Stimulated activated CD8-positive, alpha-beta memory T cell treated with anti-CD3 and anti-CD28 coated beads, Interleukin-2, amount 100 ng/mL, for 1 hour (primary cell): Measurements from ENCODE around the gene CHKB.

Experiments used
- DNase-seq, 2 donors: peaks; one replicate each; pipeline ENCODE4 v3.0.0-alpha.2; 2020; ENCODE audit warnings: low read depth in 2 of 2

CHKB gene

DNA sequence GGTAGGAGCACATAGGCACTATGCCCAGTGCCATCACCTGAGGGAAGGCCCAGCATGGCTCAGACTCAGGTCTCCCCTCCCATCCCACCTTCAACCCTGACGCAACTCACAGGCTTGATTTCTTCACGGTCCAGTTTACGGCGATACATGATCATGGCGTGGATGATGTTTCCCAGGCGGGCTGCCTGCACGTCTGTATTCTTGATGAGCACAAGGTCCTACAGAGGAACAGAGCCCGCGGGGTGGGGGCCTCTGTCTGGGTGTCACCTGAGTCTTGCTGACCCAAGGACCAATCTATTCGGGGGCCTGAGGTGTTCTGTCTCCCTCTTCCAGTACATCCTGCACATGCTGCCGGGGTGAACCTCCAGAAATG lies 8.3 kb downstream of the CHKB start:
- DNase-seq: no peak

DNA sequence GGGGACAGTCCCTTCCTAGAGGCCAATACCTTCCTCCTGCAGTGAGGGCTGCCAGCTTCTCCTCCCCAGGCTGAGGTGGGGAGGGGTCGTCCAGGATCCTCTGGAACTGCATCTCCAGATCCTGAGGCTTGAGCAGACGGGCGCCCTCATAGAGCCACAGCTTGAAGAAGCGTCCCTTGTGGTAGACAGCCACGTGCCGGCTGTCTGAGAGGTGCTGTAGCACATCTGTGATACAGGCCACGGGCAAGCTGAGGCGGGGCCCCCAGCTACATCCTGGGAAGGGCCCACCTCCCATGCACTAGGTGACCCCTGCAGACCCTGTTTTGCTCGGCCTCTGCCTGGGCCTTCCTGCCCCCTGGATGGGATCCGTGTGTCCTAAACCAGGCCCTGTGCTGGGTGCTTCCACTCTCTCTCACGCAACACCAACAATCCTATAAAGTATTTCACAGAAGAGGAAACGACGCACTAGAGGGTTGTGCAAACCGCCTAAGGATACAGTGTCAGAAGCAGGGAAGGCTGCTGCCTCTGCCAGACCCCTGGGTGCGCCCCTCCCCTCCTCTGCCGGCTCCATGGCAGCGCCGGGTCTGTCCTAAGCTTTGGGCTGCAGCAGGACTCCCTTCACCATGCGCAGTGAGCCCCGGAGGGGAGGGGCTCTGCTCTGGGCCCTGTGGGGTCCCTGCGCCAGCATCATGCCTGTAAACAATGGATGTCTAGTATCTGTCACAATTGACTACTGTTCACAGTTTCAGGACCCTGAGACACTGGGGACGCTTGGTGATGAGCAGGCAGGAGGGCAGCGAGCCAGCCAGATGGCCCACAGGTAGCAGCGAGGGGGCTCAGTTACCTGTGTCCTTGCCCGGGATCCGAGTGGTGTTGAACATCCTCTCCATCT lies 8.9 kb downstream of the CHKB start:
- DNase-seq: no peak

DNA sequence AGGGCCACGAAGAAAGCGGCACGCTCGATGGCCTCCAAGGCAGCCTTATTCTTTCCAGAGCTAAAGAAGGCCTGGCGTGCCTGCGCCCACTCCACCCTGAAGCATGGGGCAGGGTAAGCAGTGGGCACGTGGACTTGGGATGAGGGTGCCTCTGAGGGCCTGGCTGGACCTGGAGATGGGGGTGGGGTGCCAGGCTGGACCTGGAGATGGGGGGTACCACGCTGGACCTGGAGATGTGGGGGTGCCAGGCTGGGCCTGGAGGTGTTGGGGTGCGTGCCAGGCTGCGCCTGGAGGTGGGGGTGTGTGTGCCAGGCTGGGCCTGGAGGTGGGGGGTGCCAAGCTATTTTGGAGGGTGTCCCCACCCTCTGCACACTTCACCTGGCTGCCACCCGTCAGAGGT lies 9.7 kb downstream of the CHKB start:
- DNase-seq: no peak

DNA sequence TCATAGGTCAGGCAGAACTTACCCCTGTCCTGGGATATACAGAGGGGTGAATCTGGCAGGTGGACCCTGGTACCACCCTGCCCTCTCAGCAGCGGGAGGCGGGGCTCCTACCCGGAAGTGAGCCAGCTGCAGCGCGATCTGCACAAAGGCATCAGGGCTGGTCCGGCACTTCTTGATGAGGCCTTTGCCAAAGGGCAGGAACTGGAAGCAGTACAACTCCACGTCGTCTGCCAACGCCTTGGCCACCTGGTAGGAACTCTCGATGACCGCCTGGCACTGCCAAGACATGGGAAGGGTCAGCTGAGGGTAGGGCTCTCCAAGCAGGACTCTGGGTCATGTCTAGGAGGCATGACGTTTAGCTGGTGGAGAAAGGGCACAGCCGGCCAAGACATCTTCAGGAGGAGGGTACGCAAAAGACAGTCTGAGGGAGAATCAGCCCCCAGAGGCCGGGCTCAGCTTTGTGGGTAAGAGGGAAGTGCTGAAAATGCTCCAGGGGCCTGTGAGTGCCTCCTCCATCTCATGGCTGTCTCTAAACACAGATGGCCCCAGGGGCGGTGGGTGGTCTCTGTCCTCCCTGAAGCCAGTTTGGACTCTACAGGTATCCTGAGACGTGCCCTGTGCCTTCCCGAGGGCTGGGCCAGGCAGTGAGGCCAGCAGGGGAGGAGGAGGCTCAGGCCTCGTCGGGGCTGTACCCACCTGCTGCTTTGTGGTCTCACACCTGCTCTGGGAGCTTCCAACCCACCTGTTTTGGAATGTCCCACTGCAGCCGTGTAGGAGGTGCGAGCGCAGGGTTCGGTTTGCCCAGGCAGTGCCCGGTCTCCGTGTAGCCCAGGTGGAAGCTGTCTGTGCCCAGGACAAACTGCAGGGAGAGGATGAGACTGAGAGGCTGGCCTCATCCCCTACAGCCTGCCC lies 11.1 kb downstream of the CHKB start:
- no peak for DNase-seq

DNA sequence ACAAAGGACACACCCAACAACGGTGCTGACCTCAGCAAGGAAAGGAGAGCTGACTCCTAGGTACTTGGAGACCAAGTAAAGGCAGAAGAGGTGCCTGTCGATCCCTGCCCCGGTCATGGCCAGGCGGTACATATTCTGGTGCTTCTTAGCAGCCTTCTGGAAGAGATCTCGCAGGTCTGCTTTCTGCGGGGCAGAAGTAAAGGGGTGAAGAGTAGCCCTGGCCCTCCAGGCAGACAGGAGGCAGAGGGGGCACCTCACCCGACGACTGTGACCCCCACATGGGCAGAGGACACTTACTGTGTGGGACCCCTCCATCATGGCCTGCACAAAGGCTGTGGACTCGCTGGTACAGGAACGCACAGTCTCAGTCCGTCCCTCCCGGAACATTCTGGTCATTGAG lies 11.8 kb downstream of the CHKB start:
- no peak for DNase-seq

DNA sequence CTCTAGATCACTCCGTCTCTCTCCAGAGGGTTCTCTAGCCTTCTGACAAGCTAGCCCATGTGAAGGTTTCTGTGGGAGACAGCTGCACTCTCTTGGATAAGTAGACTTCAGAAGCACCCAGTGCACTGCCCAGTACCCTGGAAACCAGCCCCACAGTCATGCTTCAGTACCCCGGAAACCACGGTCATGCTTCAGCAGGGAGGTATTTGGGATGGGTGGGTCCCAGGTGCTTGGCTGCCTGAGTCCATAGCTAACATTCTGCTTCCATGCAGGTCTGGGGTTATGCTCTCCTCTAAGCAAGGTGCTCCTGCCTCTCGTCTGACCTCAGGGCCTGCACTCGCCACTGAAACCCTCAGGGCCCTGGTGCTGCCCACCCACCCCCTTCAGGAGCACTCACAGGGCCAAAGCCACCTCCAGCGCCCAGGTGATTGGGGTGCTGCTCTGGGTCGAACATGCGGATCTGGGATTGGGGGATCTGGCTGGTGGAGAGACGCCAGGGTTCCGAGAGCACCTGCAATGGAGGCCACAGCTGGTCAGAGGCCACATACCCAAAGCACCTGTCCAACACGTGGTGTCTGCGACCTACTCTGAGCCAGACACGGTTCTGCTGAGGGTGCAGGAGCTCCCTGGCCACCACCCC lies 12.6 kb downstream of the CHKB start:
- DNase-seq: no peak

DNA sequence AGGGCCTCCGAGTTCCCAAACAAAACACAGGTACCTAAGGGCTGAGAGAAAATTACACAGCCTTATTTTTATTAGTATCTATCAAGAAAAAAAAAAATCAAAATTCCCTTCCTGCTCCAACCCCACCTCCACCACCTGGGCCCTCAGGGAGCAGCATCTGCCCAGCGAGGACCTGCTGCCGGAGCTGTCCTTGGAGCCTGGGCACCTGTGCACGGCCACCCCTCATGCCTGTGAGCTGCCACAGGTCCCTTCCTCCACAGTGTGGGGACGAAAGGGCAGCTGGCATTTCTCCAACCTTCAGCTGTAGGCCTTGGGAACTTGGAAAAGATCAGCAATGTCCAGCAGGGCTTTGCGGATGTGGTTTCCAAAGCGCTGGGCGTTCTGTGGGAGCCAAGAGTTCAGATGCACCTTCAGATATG lies 13.6 kb downstream of the CHKB start:
- no peak for DNase-seq

DNA sequence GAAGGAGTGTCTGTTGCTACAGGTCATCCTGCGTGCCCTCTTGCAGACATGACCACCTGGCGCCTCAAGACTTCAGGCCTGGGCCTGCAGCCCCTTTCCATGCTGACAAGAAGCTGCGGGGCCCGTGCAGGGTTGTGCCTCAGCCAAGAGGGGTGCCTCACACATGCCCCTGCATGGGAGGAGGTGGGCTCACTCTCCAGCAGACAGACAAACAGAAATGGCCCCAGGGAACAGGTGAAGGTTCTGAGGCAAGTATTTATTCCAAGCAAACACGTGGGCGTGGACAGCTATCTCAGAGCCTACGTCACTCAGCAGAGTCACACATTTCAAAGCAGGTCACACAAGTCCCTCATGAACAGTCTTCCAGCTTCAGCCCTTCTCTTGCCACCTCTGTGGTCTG lies 14.0 kb downstream of the CHKB start:
- DNase-seq: no peak

DNA sequence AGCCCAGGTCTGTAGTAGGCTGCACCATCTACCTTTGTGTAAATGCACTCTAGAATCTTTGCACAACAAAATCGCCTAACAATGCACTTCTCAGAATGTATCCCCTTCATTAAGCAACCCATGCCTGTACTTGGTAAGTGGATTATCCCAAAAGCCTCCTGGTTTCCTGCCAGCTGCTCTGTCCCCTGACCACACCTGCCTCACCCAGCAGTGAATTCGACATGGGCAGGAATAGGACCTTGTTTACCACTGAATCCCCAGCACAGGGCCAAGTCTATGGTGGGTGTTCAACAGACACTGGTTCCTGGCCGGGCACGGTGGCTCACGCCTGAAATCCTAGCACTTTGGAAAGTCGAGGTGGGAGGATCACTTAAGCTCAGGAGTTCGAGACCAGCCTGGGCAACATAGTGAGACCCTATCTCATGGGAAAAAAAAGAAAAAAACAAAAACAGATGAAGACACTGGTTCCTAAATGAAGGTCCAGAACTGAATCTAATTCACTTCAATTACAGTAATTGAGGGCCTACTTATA lies 14.9 kb downstream of the CHKB start:
- DNase-seq: no peak

DNA sequence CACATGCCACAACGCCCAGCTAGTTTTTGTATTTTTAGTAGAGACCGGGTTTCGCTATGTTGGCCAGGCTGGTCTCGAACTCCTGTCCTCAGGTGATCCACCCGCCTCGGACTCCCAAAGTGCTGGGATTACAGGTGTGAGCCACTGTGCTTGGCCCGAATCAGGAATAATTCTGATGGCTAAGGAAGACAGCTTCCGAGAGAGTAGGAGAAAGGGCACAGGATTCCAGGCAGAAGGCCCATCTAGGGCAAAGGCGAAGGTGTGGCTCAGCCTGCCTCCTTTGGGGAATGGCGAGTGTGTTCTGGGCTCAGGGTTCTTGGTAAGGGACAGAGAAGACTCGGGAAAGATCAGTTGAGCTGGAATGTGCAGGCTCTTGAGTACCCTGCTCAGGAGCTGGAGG lies 18.4 kb downstream of the CHKB start:
- DNase-seq: no peak

DNA sequence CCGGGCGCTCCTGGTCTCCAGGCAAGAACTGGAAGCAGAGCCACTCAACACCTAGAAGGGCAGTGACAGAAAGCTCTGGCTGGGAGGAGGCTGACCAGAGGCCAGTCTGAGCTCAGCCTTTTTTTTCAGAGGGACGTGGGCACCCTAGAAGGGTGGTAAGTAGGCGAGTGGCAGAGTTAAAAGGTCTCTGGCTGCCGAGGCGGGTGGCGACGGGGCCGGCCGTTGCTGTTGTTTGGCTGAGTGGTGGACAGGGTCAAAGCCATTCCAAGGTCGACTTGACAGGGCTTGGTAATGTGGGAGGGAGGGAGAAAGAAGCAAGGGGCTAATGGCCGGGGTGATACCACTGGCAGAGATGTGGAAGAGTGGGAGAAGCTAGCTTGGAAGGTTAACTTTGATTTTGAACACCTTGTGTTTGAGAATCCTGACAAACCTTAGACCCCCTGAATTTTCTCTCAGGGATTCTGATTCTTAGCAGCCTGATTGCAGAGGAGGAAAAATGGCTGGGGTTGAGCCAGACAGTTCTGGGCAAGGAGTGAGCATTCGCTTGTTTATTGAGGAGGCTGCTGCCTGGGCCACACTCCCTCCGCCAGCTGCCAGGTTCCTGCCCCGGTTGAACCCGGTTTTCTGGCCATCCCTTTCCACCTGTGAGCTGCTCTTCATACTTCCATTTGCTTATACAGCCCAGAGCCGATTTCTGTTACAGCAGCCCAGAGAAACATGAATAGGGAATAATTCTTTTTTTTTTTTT lies 19.1 kb downstream of the CHKB start:
- DNase-seq: no peak

DNA sequence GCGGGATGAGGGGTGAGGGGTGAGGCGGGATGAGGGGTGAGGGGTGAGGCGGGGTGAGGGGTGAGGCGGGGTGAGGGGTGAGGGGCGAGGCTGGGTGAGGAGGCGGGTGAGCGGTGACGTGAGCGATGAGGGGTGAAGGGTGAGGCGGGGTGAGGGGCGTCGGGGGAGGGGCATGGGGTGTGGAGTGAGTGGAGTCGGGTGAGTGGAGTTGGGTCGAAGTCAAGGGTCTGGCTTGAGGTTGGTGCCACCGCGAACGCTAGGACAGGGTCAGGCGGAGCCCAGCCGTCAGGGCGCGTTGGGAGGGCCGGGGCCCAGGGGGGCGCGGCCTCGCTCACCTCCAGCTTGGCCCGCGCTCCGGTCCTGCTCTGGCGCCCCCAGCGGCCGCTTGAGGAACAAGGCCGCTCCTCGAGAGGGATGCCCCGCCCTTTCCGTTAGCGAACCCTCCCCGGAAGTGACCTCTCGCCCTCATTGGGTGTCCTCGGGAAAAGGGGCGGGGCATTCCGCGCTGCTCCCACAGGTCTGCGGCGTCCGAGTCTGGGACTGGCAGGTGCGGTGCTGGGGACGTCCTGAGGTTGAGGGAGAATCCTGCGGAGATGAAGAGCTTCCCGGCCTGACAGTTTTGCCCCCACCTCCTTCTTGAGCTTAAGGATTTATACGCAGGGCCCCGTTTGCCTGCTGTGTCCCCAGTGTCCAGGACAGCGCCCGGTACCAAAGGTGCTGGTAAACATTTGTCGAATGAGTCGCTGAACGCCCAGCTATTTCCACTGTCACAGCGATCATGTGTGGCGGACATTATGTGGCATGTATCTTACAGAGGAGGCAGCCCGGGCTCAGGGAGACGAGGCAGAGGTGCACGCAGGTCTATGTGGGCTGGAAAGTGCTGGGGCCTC lies 19.9 kb downstream of the CHKB start, which contains the start of gene SYCE3:
Gene SYCE3 (minus strand): TSS at position 397 of the 890 bp plus-strand sequence. CDS start 6,514 bp downstream, outside the sequence.
- peak; percentile 92 to 97 for DNase-seq

DNA sequence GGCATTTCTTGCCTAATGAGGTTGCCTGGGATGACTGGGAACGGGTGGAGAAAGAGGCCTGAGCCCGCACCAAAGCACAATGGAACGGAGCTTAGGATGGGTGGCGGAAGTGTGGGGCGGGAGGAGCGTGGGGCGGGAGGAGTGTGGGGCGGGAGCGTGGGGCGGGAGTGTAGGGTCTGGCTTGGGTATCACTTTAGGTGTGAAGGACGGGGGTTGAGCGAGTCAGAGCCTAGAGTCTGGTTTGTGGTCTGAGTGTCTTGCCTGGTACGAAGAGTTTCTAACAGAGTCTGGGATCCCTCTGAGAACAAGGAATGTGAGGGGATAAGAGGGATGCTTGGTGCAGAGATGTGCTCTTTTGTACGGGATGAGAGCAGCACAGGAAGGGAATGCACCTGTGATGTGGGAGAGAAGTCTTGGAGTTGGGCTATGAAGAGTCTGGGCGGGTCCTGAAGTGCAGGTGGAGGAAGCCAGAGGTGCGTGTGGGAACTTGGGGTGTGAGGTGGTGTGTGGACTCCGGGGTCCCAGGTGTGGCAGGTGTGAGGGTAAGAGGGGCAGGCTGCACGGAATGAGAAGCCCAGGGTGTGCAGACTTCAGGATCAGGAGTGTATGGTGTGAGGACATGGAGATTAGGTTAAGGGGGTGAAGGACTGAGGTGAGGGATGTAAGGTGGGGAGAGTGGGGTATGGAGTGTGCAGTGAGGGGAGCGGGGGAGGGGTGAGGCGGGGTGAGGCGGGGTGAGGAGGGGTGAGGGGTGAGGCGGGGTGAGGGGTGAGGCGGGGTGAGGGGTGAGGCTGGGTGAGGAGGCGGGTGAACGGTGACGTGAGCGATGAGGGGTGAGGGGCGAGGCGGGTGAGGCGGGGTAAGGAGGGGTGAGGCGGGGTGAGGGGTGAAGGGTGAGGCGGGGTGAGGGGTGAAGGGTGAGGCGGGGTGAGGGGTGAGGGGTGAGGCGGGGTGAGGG lies 21.0 kb downstream of the CHKB start:
- DNase-seq: no peak

DNA sequence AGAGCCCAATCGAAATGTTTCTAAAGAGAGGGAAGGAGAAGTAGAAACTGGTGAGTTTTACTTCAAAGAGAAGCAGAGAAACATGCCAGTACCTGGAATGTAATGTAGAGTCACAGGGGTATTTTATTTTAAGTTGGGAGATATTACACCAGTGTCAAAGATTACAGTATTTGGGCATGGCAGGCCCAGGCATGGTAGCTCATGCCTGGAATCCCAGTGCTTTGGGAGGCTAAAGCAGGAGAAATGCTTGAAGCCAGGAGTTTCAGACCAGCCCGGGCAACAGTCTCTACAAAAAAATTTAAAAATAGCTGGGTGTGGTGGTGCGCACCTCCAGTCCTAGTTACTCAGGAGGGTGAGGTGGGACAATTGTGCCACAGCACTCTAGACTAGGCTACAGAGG lies 22.6 kb downstream of the CHKB start:
- no peak for DNase-seq

DNA sequence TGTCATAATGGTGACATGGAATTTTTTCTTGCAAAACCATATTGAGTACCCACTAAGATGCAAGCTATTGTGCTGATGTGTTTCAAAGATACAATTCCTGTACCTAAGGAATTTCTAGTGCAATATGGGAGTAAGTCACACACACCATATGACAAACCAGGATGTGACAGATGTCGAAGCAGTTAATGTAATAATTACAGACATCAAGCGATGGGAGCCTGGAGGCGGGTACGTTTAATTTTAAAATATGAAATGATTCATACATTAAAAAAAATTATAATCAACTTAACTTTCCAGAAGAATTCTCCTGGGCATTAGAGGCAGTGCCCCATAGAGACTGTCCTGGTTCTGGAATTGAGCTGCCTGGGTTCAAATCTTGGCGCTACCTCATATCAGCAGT lies 25.9 kb downstream of the CHKB start:
- DNase-seq: no peak

DNA sequence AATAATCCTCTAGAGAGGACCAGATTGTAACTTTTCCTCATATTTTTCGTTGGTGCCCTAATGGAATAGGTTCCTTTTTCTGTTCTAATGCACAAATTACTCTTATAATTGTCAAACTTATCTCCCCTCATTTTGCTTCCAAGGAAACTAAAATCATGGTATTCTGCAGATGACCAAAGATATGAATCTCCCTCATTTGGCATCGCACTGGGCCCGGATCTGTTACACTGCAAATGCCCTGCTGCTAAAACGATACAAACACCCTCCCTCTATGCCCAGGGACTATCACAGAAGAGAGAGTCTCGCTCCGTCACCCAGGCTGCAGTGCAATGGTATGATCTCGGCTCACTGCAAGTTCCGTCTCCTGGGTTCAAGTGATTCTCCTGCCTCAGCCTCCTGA lies 29.3 kb downstream of the CHKB start:
- DNase-seq: no peak

DNA sequence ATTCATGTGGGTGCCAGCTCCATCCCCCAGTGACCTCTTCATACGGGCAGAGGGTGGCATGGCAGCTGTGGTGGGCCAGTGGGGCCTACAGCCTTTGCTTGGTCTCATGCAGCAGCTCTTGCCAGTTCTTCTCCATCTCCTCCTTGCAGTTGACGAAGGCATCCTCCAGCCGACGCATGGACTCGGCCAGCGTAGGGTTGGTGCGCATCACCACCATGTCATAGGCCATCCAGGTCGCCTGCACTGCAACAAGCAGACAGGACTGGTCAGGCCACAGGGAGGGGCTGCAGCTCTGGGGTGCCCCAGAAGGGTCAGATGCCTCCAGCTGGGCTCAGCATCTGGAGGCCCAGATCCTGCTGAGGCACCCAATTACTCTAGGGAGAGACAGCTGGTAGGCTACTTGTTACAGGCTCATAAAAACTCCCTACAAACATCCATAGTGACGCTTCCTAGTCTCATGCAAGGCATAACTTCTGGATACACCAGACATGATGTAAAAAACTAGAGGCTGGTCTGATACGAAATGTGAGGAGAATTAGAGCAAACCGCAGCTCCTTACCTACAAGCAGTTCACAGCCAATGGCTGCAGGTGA lies 31.4 kb downstream of the CHKB start:
- DNase-seq: no peak

DNA sequence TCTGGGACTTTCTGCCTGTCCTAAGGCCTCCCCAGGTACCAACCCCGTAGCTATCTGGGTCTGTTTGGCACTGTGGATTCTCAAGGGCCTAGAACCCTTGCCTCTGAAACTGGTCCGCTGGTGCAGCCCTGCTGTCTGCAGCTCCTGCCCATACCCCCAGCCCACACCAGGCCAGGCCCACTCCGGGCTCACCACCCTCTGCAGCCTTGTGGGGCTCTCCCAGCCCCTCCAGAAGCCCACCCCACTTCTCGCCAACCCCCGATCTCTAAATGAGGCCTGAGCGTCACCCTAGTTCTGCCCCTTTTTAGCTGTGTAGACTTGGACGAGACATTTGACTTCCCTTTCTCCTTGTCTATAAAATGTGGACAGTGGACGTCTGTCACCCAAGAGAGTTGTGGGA lies 32.3 kb downstream of the CHKB start:
- no peak for DNase-seq
